WERI-Rb-1 (cell line): Measurements from ENCODE around the gene DNAJC21.

Source experiments
- DNase-seq: peaks from one replicate; pipeline ENCODE4 v3.0.0-alpha.2; 2020
- H3K27ac ChIP-seq: fragments of 250-450 bp; sonication (Bioruptor Pico); 2 replicates; pipeline ENCODE4 v1.5.1; 2020; ENCODE audit warnings: mild to moderate bottlenecking, moderate library complexity
- H3K27me3 ChIP-seq: fragments of 250-450 bp; sonication (Bioruptor Pico); 2 replicates; pipeline ENCODE4 v1.5.1; 2021; ENCODE audit warnings: mild to moderate bottlenecking, low read depth, moderate library complexity; ENCODE audit not compliant: insufficient read depth, severe bottlenecking
- H3K36me3 ChIP-seq: fragments of 250-450 bp; sonication (Bioruptor Pico); 2 replicates; pipeline ENCODE4 v1.5.1; 2020; ENCODE audit warnings: mild to moderate bottlenecking, moderate library complexity
- H3K4me3 ChIP-seq: 2 replicates; pipeline ENCODE4 v1.5.1; 2011; ENCODE audit warnings: low read depth, mild to moderate bottlenecking, control low read depth, low read length
- H3K9me3 ChIP-seq: fragments of 250-450 bp; sonication (Bioruptor Pico); 2 replicates; pipeline ENCODE4 v1.5.1; 2021; ENCODE audit warnings: mild to moderate bottlenecking, moderate library complexity; ENCODE audit not compliant: severe bottlenecking
- CTCF ChIP-seq: IDR thresholded peaks from 2 replicates; pipeline ENCODE4 v1.5.1; 2011; ENCODE audit warnings: low read depth, mild to moderate bottlenecking, control low read depth, inconsistent platforms, low read length

The DNAJC21 gene

GRCh38 chr5:34892414-34892813, 36.9 kb upstream of the DNAJC21 start:
- TF ChIP-seq CTCF = no peak
- H3K4me3 ChIP-seq = no peak overlapping the region
- H3K27ac ChIP-seq = no peak overlapping the region
- H3K36me3 ChIP-seq = no peaks in the 10 kb centered on the region
- DNase-seq = no peak
- H3K9me3 ChIP-seq = no peaks in the 10 kb centered on the region
- H3K27me3 ChIP-seq = no peaks in the 10 kb centered on the region

GRCh38 chr5:34894716-34895115, 34.6 kb upstream of the DNAJC21 start:
- Histone ChIP-seq H3K9me3 (no peaks in the 10 kb centered on the region), H3K27ac (no peak overlapping the region), H3K36me3 (no peaks in the 10 kb centered on the region), H3K27me3 (no peaks in the 10 kb centered on the region), H3K4me3 (no peak overlapping the region)
- no peak for DNase-seq
- TF ChIP-seq CTCF = no peak

GRCh38 chr5:34895641-34896419, 33.5 kb upstream of the DNAJC21 start:
- Histone ChIP-seq H3K27ac (no peak overlapping the region), H3K27me3 (no peaks in the 10 kb centered on the region), H3K9me3 (no peaks in the 10 kb centered on the region), H3K36me3 (no peaks in the 10 kb centered on the region), H3K4me3 (no peak overlapping the region)
- no peak for TF ChIP-seq CTCF
- DNase-seq = no peak

- DNase-seq = no peak
- Histone ChIP-seq H3K36me3 (no peaks in the 10 kb centered on the region; the same call in 1 of the 2 replicates), H3K27me3 (no peaks in the 10 kb centered on the region), H3K27ac (no peak overlapping the region), H3K4me3 (no peak overlapping the region), H3K9me3 (no peaks in the 10 kb centered on the region)
- no peak for TF ChIP-seq CTCF
These were observed 31.7 kb upstream of the DNAJC21 start for GRCh38 chr5:34897646-34898045.

GRCh38 chr5:34898258-34898895, 31.0 kb upstream of the DNAJC21 start:
- no peak overlapping the region for H3K27ac ChIP-seq
- TF ChIP-seq CTCF = peak; percentile 80
- DNase-seq = peak; percentile 73

GRCh38 chr5:34899066-34899465, 30.3 kb upstream of the DNAJC21 start:
- no peak for TF ChIP-seq CTCF
- Histone ChIP-seq H3K9me3 (no peaks in the 10 kb centered on the region), H3K27ac (no peak overlapping the region), H3K27me3 (no peaks in the 10 kb centered on the region), H3K4me3 (no peak overlapping the region), H3K36me3 (no peaks in the 10 kb centered on the region; the same call in 1 of the 2 replicates)
- no peak for DNase-seq

More at GRCh38 chr5:34898258-34898895, 31.0 kb upstream of the DNAJC21 start:
- Histone ChIP-seq H3K4me3 (no peak overlapping the region), H3K27me3 (no peaks in the 10 kb centered on the region), H3K36me3 (no peaks in the 10 kb centered on the region; the same call in 1 of the 2 replicates), H3K9me3 (no peaks in the 10 kb centered on the region)
